ENCODE data around the gene RBL1.
"Not testable (repeated sequence)": the region's sequence is repeated elsewhere in the genome, so short reads cannot be mapped to it uniquely, and the experiment has no call there.

RBL1 gene

GRCh38 chr20:37072293-37073196, 23.3 kb downstream of the RBL1 start:
- no peak for DNase-seq (ENCODE audit: low read depth)

DNA sequence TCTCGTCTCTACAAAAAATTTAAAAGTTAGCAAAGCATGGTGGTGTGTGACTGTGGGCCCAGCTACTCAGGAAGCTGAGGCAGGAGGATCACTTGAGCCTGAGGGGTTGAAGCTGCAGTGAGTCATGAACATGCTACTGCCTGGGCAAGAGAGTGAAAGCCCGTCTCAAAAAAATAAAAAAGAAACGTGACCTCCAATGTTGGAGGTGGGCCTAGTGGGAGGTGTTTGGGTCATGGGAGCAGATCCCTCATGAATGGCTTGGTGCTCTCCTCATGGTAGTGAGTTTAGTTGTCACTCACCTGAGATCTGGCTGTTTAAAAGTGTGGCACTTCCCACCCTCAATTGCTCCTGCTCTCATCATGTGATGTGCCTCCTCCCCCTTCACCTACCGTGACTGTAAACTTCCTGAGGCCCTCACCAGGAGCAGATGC, 24.3 kb downstream of the RBL1 start:
- DNase-seq (ENCODE audit: low read depth) = peak; percentile 10

GRCh38 chr20:37069563-37069962, 26.2 kb downstream of the RBL1 start:
- DNase-seq (ENCODE audit: low read depth) = not testable (repeated sequence)

- DNase-seq (ENCODE audit: low read depth) = no peak
Measured at GRCh38 chr20:37066168-37066567, 29.6 kb downstream of the RBL1 start.

DNA sequence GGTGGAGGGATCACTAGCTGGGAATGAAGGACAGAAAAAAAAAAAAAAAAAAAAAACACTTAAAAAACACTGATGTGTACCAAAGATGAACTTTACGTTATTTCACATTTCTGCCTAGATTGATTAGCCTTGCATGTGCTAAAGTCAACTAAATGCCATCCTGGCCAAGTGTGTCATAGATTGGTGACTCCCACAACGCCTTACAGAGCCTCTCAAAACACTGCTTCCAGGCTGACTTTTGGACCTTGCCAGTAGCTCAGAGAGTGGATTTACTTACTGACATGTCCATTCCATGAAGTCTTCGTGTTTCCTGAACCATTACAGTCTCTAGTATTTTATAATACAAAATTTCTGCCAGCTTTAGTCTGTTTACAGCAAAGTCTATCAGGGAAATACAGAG, 40.5 kb downstream of the RBL1 start:
- DNase-seq (ENCODE audit: low read depth) = no peak

- DNase-seq (ENCODE audit: low read depth) = no peak
Measured at GRCh38 chr20:37053230-37053950, 42.4 kb downstream of the RBL1 start.

GRCh38 chr20:37042986-37043972, 52.5 kb downstream of the RBL1 start:
- no peak for DNase-seq (ENCODE audit: low read depth)

DNA sequence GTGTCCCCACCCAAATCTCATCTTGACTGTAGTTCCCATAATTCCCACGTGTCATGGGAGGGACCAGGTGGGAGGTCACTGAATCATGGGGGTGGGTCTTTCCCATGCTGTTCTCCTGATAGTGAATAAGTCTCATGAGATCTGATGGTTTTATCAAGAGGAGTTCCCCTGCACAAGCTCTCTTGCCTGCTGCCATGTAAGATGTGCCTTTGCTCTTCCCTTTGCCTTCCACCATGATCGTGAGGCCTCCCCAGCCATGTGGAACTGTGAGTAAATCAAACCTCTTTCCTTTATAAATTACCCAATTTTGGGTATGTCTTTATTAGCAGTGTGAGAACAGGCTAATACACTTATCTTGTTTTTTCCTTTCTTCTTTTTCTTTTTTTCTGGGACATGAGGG, 56.4 kb downstream of the RBL1 start:
- DNase-seq (ENCODE audit: low read depth) = not testable (repeated sequence)

DNA sequence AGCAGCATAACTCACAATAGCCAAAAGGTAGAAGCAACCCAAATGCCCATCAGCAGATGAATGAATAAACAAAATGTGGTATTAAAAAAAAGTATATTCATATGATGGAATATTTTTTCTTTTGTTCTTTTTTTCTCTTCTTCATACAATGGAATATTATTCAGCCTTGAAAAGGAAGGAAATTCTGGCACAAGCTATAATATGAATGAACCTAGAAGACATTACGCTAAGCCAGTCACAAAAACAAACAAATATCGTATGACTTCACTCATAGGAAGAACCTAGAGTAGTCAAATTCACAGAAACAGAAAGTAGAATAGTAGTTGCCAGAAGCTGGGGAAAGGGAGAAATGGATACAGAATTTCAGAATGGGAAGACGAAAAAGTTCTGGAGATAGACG, 63.7 kb downstream of the RBL1 start:
- no peak for DNase-seq (ENCODE audit: low read depth)

DNA sequence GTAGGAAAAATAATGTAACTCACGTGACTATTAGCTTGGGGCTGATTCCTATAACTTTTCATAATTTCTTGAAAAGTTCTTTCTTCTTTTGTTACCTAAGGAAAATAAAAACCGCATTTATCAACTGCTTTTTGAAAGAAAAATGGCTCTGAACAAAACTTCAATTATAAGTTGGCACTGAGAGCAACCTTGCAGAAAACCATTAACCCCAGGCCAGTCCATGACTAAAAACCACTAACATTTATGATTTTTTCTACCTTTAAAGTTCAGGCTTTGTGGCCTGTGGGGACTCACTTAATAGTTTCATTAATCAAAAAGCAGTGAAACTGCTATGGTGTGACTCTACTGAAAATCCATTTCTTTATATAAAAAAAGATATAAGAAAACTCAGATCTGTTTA, 75.2 kb downstream of the RBL1 start:
- DNase-seq (ENCODE audit: low read depth) = no peak

GRCh38 chr20:37012631-37013030, 83.2 kb downstream of the RBL1 start:
- DNase-seq (ENCODE audit: low read depth) = not testable (repeated sequence)

- DNase-seq (ENCODE audit: low read depth) = not testable (repeated sequence)
Measured at GRCh38 chr20:37011858-37012257, 83.9 kb downstream of the RBL1 start.

GRCh38 chr20:37011147-37011546, 84.7 kb downstream of the RBL1 start:
- no peak for DNase-seq (ENCODE audit: low read depth)

DNA sequence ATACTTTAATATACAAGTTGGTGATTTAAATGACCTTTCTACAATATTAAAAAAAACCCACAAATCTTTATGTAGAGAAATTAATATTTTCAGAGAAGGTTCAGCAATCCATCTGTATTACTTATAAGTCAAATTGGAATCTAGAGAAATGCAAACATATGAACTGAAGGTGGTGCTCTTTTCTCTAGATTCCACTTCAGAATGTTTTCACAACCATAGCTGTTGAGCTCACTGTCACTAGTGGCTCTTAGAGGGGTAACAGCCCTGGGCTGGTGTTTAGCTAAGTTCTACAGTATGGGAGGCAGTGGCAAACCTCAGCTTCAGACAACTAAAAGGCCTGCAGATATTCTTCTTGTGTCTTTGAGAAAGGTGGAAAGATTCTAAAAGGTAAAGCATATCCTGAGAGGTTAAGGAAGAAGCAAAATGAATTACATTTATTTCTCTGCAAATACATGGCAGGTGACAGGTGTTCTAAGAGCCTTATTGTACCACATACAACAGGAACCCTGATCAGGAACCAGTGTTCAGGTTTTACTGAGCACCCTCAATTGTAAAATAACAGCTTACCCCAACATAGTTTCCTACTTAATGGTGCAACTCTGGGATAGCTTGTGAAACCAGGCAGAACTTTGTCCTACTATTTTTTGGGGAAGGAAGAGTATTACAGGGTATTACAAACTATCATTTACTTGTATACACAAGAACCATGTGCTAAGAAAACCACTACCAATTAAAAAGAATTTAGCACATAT, 87.7 kb downstream of the RBL1 start:
- no peak for DNase-seq (ENCODE audit: low read depth)

- DNase-seq (ENCODE audit: low read depth) = not testable (repeated sequence)
Measured at GRCh38 chr20:37005062-37005942, 90.5 kb downstream of the RBL1 start.

DNA sequence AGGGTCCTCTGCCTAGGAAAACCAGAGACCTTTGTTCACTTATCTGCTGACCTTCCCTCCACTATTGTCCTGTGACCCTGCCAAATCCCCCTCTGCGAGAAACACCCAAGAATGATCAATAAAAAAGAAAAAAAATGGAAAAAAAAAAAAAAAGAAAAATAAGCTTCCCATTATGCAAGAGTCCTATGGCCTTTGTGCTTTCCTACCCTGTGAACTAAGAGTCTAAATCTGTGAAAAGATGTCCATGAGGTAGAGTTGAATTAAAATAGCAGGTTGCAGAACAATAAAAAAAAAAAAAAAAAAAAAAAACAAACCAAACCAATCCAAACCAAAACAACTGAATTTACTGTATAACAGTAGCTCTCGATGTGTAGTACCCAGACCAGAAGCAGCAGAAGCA, 94.2 kb downstream of the RBL1 start:
- DNase-seq (ENCODE audit: low read depth) = not testable (repeated sequence)

DNA sequence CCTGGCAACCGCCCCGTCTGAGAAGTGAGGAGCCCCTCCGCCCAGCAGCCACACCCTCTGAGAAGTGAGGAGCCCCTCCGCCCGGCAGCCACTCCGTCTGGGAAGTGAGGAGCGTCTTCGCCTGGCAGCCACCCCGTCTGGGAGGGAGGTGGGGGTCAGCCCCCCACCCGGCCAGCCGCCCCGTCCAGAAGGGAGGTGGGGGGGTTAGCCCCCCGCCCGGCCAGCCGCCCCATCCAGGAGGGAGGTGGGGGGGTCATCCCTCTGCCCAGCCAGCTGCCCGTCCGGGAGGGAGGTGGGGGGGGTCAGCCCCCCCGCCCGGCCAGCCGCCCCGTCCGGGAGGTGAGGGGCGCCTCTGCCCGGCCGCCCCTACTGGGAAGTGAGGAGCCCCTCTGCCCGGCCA, 95.6 kb downstream of the RBL1 start:
- not testable (repeated sequence) for DNase-seq (ENCODE audit: low read depth)

DNA sequence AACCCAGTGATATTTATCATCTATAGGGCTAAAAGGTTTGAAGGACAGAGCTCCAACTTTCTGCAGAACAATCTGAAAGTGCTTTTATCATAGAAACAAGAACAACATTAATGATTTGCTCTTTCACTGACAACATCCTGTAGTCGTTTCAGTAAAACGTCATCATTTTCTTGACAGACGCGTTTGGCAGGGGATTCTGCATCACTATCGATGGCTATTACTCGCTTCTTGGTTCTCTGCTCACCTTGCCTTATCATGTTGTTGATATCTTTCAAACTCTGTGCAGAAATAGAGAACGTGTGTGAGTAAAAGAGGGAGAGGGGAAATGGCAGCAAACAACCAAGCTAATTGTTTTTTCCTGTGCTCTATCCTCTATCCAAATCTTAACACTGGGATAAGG, 97.1 kb downstream of the RBL1 start:
- no peak for DNase-seq (ENCODE audit: low read depth)

- DNase-seq (ENCODE audit: low read depth) = no peak
Measured at GRCh38 chr20:36997121-36997520, 98.7 kb downstream of the RBL1 start.

DNA sequence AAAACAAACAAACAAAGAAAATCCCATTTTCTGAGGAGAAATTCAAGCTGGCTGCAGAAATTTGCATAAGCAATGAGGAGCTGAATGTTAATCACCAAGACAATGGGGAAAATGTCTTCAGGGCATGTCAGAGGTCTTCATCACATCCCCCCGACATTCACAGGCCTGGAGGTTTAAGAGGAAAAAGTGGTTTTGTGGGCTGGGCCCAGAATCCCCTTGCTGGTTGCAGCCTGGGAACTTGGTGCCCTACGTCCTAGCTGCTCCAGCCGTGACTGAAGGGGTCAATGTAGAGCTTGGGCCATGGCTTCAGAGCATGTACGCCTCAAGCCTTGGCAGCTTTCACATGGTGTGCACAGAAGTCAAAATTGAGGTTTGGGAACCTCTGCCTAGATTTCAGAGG, 101.6 kb downstream of the RBL1 start:
- DNase-seq (ENCODE audit: low read depth) = not testable (repeated sequence)
